HepG2 (cell line): ENCODE results near the gene GPR39. TPM values are rescaled to one million over a fixed set of nuclear protein-coding genes. Genes with fewer than 3 reads are reported as not detected.

Experiments
- AHDC1 ChIP-seq: sonication (generic); formaldehyde crosslinking; IDR thresholded peaks from 2 replicates; pipeline ENCODE4 v1.5.1; 2020; ENCODE audit warnings: mild to moderate bottlenecking, missing genetic modification reagents, borderline replicate concordance
- CCDC6 ChIP-seq: sonication (generic); formaldehyde crosslinking; IDR thresholded peaks from 2 replicates; pipeline ENCODE4 v1.8.1; 2022; ENCODE audit warnings: mild to moderate bottlenecking, missing genetic modification reagents, moderate library complexity
- FOXA1 ChIP-seq, 2 experiments: fragments of 450-650 bp in 1 of 2; sonication (generic) in 1 of 2; formaldehyde crosslinking in 1 of 2; IDR thresholded peaks; 2 replicates each; pipeline versions ENCODE4 v1.4.0 to v1.6.1; 2016 to 2020; ENCODE audit warnings: missing genetic modification reagents in 1 of 2
- HIVEP1 ChIP-seq: sonication (generic); formaldehyde crosslinking; IDR thresholded peaks from 2 replicates; pipeline ENCODE4 v1.4.0; 2020; ENCODE audit warnings: mild to moderate bottlenecking, missing genetic modification reagents
- IKZF5 ChIP-seq: IDR thresholded peaks from 2 replicates; pipeline ENCODE4 v1.6.1; 2018; ENCODE audit warnings: missing genetic modification reagents, mild to moderate bottlenecking, missing compliant biosample characterization
- IRF2 ChIP-seq: IDR thresholded peaks from 2 replicates; pipeline ENCODE4 v1.6.1; 2018; ENCODE audit warnings: missing genetic modification reagents, missing compliant biosample characterization
- MIER2 ChIP-seq: IDR thresholded peaks from 2 replicates; pipeline ENCODE4 v1.6.1; 2016; ENCODE audit warnings: missing biosample characterization, missing genetic modification reagents
- XRCC5 ChIP-seq: fragments of 200-400 bp; formaldehyde crosslinking; optimal IDR thresholded peaks from 2 replicates; pipeline ENCODE3; 2017; ENCODE audit warnings: mild to moderate bottlenecking, low read length
- ZBTB10 ChIP-seq: sonication (generic); formaldehyde crosslinking; IDR thresholded peaks from 2 replicates; pipeline ENCODE4 v1.4.0; 2020; ENCODE audit warnings: missing genetic modification reagents, borderline replicate concordance
- ZBTB49 ChIP-seq: sonication (generic); formaldehyde crosslinking; IDR thresholded peaks from 2 replicates; pipeline ENCODE4 v1.4.0; 2020; ENCODE audit warnings: missing genetic modification reagents, borderline replicate concordance
- ZNF331 ChIP-seq: sonication (generic); formaldehyde crosslinking; IDR thresholded peaks from 2 replicates; pipeline ENCODE4 v1.4.0; 2020; ENCODE audit warnings: missing genetic modification reagents
- ZNF343 ChIP-seq: sonication (generic); formaldehyde crosslinking; IDR thresholded peaks from 2 replicates; pipeline ENCODE4 v1.4.0; 2020; ENCODE audit warnings: mild to moderate bottlenecking, missing genetic modification reagents
- ZNF441 ChIP-seq: sonication (generic); formaldehyde crosslinking; IDR thresholded peaks from 2 replicates; pipeline ENCODE4 v1.7.0; 2021; ENCODE audit warnings: missing genetic modification reagents, borderline replicate concordance
- ZNF549 ChIP-seq: sonication (generic); formaldehyde crosslinking; IDR thresholded peaks from 2 replicates; pipeline ENCODE4 v1.5.0; 2020; ENCODE audit warnings: missing genetic modification reagents
- ZNF784 ChIP-seq: sonication (generic); formaldehyde crosslinking; IDR thresholded peaks from 2 replicates; pipeline ENCODE4 v1.5.1; 2020; ENCODE audit warnings: missing genetic modification reagents, mild to moderate bottlenecking, borderline replicate concordance
- polyA plus RNA-seq, 8 experiments: library from polyadenylated mRNA; depleted of rRNA in 3 of 8; stranded (reverse) in 7 of 8; unstranded in 1 of 8; fragments of >200 nt; fragmentation: Illumina TruSeq in 4 of 8; extraction: Trizol in 4 of 8; gene quantifications; 2 replicates each; pipeline versions ENCODE4 v1.2.1 to v1.2.3, GENCODE V29; 2011 to 2016; ENCODE audit warnings: low read depth in 4 of 8, missing spikeins in 1 of 8, mixed read lengths in 1 of 8; ENCODE audit not compliant: insufficient read depth in 1 of 8
- total RNA-seq, 5 experiments: library from RNA; depleted of rRNA; stranded (reverse); fragments of >200 nt; fragmentation: Illumina TruSeq; extraction: Trizol; gene quantifications; 2 replicates each; pipeline ENCODE4 v1.2.3, GENCODE V29; 2016; ENCODE audit warnings: low read depth in 1 of 5

GPR39 gene
- total and polyA plus RNA-seq, 2 of the 13 experiments (the other 11 are each of a cell fraction or from before 2014, with no cell fraction given), result 0.16 to 0.62 TPM

- TF ChIP-seq ZNF441 (CRISPR knock-in tag) (peak; percentile 35; the same call in 1 of the 2 replicates), ZNF331 (CRISPR knock-in tag) (peak; percentile 67; the same call in 1 of the 2 replicates), ZNF549 (CRISPR knock-in tag) (0 out of 2 replicates have a peak, but pooled peaks have one; percentile 42), MIER2 (peak; percentile 37; the same call in 1 of the 2 replicates), FOXA1 (IDR thresholded peaks at IDR 0.05) (no peak), FOXA1 (CRISPR knock-in tag; IDR thresholded peaks at IDR 0.05) (peak; percentile 63), ZBTB10 (CRISPR knock-in tag) (0 out of 2 replicates have a peak, but pooled peaks have one; percentile 57), IRF2 (CRISPR knock-in tag) (0 out of 2 replicates have a peak, but pooled peaks have one; percentile 5), IKZF5 (CRISPR knock-in tag) (peak; percentile 62; the same call in 1 of the 2 replicates), AHDC1 (peak; percentile 68; the same call in 1 of the 2 replicates), HIVEP1 (CRISPR knock-in tag) (no peak), ZNF343 (CRISPR knock-in tag) (no peak), XRCC5 (peak; percentile 45), ZBTB49 (no peak), CCDC6 (CRISPR knock-in tag) (0 out of 2 replicates have a peak, but pooled peaks have one; percentile 37), ZNF784 (CRISPR knock-in tag) (0 out of 2 replicates have a peak, but pooled peaks have one; percentile 49)
Observed at GRCh38 chr2:132439703-132440398, 23.2 kb downstream of the GPR39 start (continued).
